Body of pancreas (tissue), 4 donors: ENCODE measurements around the gene MSI2.

ENCODE experiments used
- CTCF ChIP-seq, 7 experiments: fragments of 450-650 bp in 4 of 7; fragments of 200-600 bp in 3 of 7; sonication (generic) in 3 of 7; IDR thresholded peaks; one replicate each; pipeline ENCODE4 v1.5.1; 2016 to 2019; ENCODE audit warnings: antibody characterized with exemption in 7 of 7
- POLR2A ChIP-seq, 3 donors: fragments of 450-650 bp; IDR thresholded peaks; one replicate each; pipeline ENCODE4 v1.6.1; 2016; ENCODE audit warnings: antibody characterized with exemption in 3 of 3, mild to moderate bottlenecking in 2 of 3

GRCh38 chr17:57572600-57572999 is 316.3 kb downstream of the MSI2 start:
- no peak for TF ChIP-seq CTCF (IDR thresholded peaks at IDR 0.05)
- no peak for TF ChIP-seq POLR2A (IDR thresholded peaks at IDR 0.05)
